NK-92 (cell line): ENCODE results near the gene KLF14.
"Not testable (repeated sequence)": the region's sequence is repeated elsewhere in the genome, so short reads cannot be mapped to it uniquely, and the experiment has no call there.

Source experiments
- DNase-seq: peaks from one replicate; lab custom pipeline; 2025; ENCODE audit not compliant: unreplicated experiment; lab: John Stamatoyannopoulos, UW

Gene KLF14

DNA sequence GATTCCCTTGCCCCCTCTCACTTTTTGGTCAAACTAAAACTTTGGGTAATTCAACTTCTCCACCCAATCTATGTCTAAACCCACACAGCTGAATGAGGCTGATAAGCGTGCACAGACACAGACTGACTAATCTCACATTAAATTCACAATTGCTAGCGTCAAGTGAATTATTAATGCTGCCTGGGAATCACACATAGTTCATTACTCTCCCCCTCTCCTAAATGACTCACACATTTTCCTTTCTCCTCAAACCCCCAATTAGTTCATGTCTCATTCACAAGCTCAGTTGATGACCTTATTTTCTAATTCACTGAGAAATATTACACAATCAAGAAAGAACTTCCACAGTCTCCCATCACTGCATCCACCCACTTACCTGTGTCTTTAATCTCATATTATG lies 14.5 kb downstream of the KLF14 start:
- no peak for DNase-seq

DNA sequence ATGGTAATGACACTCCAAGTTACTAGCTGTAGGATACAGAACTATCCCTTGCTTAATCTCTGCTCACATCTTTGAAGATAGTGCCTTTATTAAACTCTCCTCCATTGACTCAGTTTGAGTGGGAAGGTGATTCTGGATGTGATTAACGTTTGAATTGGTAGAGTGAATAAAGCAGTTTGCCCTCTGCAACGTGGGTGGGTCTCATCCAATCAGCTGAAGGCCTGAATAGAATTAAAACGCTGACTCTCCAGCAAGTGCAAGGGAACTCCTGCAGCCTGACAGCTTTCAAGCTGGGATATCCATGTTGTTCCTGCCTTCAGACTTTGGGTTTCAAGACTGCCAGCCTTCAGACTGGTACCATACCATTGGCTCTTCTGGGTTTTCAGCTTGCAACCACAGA lies 21.6 kb downstream of the KLF14 start:
- no peak for DNase-seq

DNA sequence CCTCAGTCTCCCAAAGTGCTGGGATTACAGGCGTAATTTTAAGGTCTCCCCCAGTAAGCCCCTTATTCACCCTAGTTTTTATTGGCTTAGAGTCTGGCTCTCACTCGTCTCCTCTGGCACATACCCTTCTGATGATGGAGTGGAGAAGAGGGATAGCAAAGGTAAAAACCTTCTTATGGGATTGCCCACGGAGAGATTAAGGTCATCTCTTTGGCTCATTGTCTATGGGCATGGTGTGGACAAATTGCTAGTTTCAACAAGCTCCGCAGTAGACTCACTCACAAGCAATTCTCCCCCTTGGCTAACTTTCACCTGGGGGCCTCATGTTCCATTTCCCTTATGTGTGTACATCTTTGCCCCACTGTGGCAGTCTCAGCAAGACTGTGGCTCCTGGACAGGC lies 25.2 kb downstream of the KLF14 start:
- DNase-seq: no peak

DNA sequence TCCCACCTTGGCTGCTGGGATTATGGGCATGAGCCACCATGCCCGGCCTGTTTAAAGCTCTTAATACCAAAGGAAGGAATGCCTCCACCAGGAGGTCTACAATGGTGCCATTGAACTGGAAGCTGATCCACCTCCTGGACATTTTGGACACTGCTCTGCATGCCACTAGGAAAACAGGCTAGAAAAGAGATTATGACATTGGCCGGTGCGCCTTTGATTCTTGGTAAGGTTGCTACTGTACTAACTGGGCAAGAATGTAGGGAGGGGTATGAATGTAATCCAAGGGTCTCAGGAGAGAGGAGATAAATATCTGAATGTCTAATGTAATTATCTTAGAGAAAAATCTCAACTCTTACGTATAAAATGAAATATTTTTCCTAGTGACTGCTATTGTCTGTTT lies 26.0 kb downstream of the KLF14 start:
- no peak for DNase-seq

DNA sequence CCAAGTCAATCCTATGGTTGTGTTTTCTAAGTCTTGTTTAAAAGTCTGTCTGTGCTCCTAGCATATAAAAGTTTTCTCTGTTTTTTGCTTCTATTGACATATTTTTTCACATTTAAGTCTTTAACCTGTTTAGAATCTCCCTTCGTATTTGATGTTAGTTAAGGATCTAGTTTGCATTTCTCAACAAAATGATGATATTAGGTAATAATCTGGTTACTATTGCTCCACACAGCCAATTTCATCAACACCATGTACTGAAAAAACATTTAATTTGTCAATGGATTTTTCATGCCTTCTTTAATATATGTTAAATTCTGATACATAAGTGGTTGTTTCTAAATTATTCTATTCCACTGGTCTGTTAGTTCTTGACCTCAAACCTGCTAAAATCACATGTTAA lies 30.2 kb downstream of the KLF14 start:
- no peak for DNase-seq

DNA sequence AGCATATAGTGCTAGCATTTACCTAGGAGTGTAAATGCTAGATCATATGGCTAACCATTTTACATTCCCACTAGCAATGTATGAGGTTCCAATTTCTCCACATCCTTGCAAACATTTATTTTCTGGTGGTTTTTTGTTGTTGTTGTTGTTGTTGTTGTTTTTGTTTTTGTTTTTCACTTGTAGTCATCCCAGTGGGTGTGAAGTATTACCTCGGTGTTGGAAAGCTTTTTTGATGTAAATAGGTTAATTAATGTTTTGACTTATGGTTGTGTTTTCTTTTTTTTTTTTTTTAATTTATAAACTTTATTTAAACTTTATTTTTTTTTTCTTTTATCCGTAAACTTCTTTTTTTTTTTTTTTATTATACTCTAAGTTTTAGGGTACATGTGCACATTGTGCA lies 32.4 kb downstream of the KLF14 start:
- no peak for DNase-seq

DNA sequence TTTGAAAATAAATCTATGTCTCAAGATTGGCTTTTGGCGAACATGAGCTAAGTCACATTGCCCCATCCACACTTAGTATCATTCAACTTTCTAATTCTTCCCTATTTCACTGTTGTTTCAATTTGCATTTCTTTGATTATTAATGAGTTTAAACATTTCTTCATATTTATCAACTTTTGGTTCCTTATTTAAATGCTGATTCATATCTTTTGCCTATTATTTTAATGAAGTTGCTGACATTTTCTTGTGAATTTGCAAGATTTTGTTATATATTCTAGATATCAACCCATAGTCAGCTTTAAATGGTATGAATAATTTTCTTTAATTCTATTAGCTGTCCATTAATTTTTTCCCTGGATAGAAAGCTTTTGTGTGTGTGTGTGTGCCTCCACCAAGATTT lies 33.2 kb downstream of the KLF14 start:
- DNase-seq: no peak

DNA sequence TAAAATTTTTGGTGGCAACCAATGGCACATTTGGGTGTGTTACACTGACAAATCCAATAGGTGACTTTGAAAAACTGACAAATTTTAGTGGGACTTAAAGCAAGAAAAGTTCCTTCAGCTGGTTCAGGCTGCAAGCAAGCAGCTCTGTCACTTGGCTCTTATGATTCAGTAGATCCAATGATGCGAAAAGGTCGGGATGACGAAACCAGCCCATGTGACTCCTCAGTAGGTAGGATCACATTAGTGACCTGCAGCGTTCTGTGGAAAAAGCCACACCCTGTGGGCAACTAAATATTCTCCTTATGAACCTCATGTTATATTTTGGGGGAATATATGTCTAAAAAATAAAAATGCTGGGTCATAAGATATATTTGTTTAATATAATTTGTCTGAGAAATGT lies 34.3 kb downstream of the KLF14 start:
- DNase-seq: no peak

DNA sequence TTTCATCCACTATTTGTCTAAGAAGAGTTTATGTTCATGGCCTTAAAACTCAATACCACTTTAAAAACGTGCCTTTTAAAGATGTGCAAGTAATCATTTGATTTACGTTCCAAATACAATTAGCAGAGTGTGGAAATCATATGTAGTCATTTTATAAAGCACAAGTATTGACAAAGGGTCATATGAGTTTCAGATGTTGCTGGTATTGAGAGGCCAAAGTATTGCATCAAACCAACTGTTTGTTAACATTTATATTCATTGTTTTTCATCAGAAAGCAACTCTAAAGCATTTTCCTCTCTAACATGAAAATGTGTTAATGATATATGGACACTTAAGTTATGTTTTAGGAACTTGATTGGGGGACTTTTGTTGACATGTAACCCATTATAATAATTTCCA lies 36.2 kb downstream of the KLF14 start:
- no peak for DNase-seq

DNA sequence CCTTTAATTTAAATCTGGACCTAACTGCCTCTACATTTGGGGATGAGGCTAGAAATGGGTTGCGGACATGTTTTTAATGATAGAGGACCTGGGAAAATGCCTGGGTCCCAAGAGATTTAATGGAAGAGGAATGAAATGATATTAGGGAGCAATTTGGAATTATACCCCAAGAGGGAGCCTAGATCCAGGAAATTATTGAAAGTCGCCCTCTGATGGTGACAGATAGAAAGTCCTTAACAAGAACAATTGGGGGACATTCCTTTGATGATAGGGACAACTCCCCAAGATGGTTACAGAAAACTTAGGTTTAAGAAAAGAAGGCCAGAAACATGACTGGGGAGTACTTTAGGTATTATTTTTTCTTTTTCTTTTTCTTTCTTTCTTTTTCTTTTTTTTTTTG lies 38.2 kb downstream of the KLF14 start:
- DNase-seq: no peak

DNA sequence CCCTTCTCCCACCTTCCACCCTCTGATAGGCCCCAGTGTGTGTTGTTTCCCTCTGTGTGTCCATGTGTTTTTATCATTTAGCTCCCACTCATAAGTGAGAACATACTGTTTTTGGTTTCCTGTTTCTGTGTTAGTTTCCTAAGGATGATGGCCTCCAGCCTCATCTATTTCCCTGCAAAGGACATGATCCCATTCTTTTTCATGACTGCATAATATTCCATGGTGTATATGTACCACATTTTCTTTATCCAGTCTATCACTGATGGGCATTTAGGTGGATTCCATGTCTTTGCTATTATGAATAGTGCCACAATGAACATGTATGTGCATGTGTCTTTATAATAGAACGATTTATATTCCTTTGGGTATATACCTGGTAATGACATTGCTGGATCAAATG lies 41.6 kb downstream of the KLF14 start:
- DNase-seq: not testable (repeated sequence)

DNA sequence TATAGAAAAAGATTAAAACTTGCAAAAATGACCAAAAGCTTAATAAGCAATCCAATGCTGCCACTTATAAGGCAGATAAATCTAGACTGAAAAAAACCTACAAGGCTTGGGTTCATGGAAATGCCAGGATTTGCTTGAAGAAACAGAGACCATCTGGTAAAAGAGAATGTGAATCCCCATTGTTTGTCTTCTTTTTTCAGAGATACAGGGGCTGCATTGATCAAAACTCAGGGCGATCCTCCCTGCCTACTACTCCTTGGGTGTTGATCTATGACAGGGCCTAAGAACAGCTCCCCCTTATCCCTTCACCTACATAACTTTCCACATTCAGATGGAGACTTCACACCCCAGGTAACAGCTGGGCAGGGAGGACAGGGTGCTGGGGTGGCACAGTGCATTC lies 44.3 kb downstream of the KLF14 start:
- DNase-seq: no peak

DNA sequence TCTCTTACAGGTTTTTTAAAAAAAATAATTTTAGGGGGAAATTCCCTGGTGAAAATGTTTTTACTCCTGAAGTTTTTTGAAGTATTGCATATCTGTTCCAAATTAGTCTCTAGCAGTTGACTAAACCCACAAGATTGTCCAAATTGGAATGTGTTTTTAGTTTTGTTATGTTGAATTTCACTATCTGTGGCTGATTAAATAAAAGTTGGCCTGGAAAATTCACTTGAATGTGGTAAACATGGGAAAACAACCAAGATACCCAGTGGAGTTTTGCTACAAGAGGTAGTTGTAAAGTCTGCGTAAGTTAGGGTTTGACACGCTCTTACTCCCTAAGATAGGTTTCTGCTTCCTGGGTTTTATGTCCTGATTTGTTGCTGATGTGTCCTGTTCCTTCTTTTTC lies 51.0 kb downstream of the KLF14 start:
- DNase-seq: no peak
